Sciatic nerve (tissue), 2 donors: ENCODE data around the gene SKP1. TPM values are rescaled to one million over a fixed set of nuclear protein-coding genes. Genes with fewer than 3 reads are reported as not detected.
A peak's percentile ranks its signal among the peaks of the same experiment; 100 is the strongest.
"Not testable (repeated sequence)": the region's sequence is repeated elsewhere in the genome, so short reads cannot be mapped to it uniquely, and the experiment has no call there.

Experiments
- ATAC-seq: fragments of 200-7000 bp; cut with Tn5 transposase; one replicate; pipeline ENCODE4 v1.9.1; 2020; ENCODE audit warnings: mild to moderate bottlenecking, moderate library complexity
- DNase-seq: peaks from one replicate; pipeline ENCODE4 v3.0.0-alpha.2; 2020; ENCODE audit warnings: low spot score
- intact Hi-C: fragments of 100-400 bp; cut with DNase I; formaldehyde crosslinking; loops from one replicate; pipeline ENCODE4 v1.14.2; 2022
- total RNA-seq: library from RNA; stranded (reverse); fragmentation: NEBNext Ultra II Directional; extraction: Animal tissue kit (Norgen Biotek cat#: 25700); gene quantifications from one replicate; pipeline ENCODE4 v1.2.1, GENCODE V29; 2021
- donor health status: DM: no; HTN: no; CAD: no.
- donor health status: DM: no; HTN: no; CAD: no.

The SKP1 gene
- total RNA-seq = 295 TPM

- peak; percentile 91 for ATAC-seq
- intact Hi-C loops = no loop called here
- DNase-seq = peak; percentile 90
These were observed at the start of gene SKP1 for GRCh38 chr5:134176511-134177368. Gene SKP1, minus strand, starts transcription at chr5:134176950. Its CDS starts 2,928 bp downstream, at chr5:134174022.

- ATAC-seq (peak; percentile 98), DNase-seq (peak; percentile 100)
- intact Hi-C loops = no loop called here
These were observed 49.2 kb upstream of the SKP1 start, which contains the start of gene PPP2CA for GRCh38 chr5:134225780-134226440. Gene PPP2CA, minus strand, starts transcription at chr5:134226073. Its CDS starts 212 bp downstream, at chr5:134225861.

GRCh38 chr5:134224888-134225779 is 48.4 kb upstream of the SKP1 start:
- DNase-seq (peak; percentile 76), ATAC-seq (peak; percentile 18)
- intact Hi-C loops = no loop called here

GRCh38 chr5:134223406-134224248 is 46.9 kb upstream of the SKP1 start:
- DNase-seq = no peak
- intact Hi-C loops = no loop called here
- ATAC-seq = no peak

GRCh38 chr5:134221690-134222089 is 44.9 kb upstream of the SKP1 start:
- DNase-seq, intact Hi-C loops, ATAC-seq: not testable (repeated sequence)

- no peak for DNase-seq
- ATAC-seq = no peak
- intact Hi-C loops = no loop called here
These were observed 39.0 kb upstream of the SKP1 start for GRCh38 chr5:134215757-134216156.

- intact Hi-C loops, ATAC-seq, DNase-seq: not testable (repeated sequence)
These were observed 34.7 kb upstream of the SKP1 start for GRCh38 chr5:134211263-134212031.

GRCh38 chr5:134209477-134210245 is 32.9 kb upstream of the SKP1 start:
- ATAC-seq (no peak), DNase-seq (no peak)
- intact Hi-C loops = no loop called here

GRCh38 chr5:134207696-134208095 is 30.9 kb upstream of the SKP1 start:
- DNase-seq (no peak), ATAC-seq (no peak)
- intact Hi-C loops = no loop called here

- intact Hi-C loops = no loop called here
- DNase-seq = no peak
- ATAC-seq = no peak
These were observed 29.9 kb upstream of the SKP1 start for GRCh38 chr5:134206627-134207160.

GRCh38 chr5:134204575-134204974 is 27.8 kb upstream of the SKP1 start:
- ATAC-seq = no peak
- DNase-seq = no peak

GRCh38 chr5:134203630-134204029 is 26.9 kb upstream of the SKP1 start:
- intact Hi-C loops = no loop called here
- ATAC-seq = no peak
- no peak for DNase-seq

More at GRCh38 chr5:134204575-134204974, 27.8 kb upstream of the SKP1 start:
- intact Hi-C loops = no loop called here

GRCh38 chr5:134195666-134196065 is 18.9 kb upstream of the SKP1 start:
- intact Hi-C loops = no loop called here
- ATAC-seq = no peak
- DNase-seq = no peak

GRCh38 chr5:134189031-134189430 is 12.3 kb upstream of the SKP1 start:
- DNase-seq (no peak), ATAC-seq (no peak)
- intact Hi-C loops = loop anchor here (5.0 kb wide), 1 partner anchor 98 kb away; no protein-coding TSS in a partner anchor

GRCh38 chr5:134188092-134188491 is 11.3 kb upstream of the SKP1 start:
- ATAC-seq (no peak), DNase-seq (no peak)
- intact Hi-C loops = loop anchor here (5.0 kb wide), 1 partner anchor 99 kb away; no protein-coding TSS in a partner anchor
